SK-N-SH (cell line): ENCODE data around the gene BCLAF1. TPM values are rescaled to one million over a fixed set of nuclear protein-coding genes. Genes with fewer than 3 reads are reported as not detected.

Experiments used
- CTCF ChIA-PET: fragments of 300-600, 350-600 bp; formaldehyde crosslinking; extraction: SDS; loops from one replicate; lab custom pipeline; 2021; lab: Yijun Ruan, JAX
- POLR2A ChIA-PET: fragments of 350-600 bp; sonication (Branson Sonifier 250); formaldehyde crosslinking; extraction: SDS; loops from one replicate; lab custom pipeline; 2020; ENCODE audit warnings: antibody characterized with exemption, inconsistent platforms; lab: Yijun Ruan, JAX
- DNase-seq: peaks from one replicate; pipeline ENCODE4 v3.0.0; 2012
- H2AFZ ChIP-seq: fragments of 200-600 bp; sonication (generic); 2 replicates; pipeline ENCODE4 v1.8.1; 2016; ENCODE audit warnings: antibody characterized with exemption, mild to moderate bottlenecking, low read depth
- H3F3A ChIP-seq: fragments of 200-600 bp; sonication (generic); replicated peaks from 2 replicates; pipeline ENCODE3; 2016; ENCODE audit warnings: antibody characterized with exemption, mild to moderate bottlenecking; ENCODE audit not compliant: insufficient read depth
- H3K27ac ChIP-seq, 2 experiments: fragments of 200-500 bp in 1 of 2; fragments of 200-600 bp in 1 of 2; sonication (Bioruptor generic) in 1 of 2; sonication (generic), shearing (Covaris generic) in 1 of 2; 2 replicates each; pipeline versions ENCODE4 v1.5.1 to v1.6.1; 2014 to 2016; ENCODE audit warnings: low read depth in 2 of 2, inconsistent platforms in 1 of 2, low read length in 1 of 2, mild to moderate bottlenecking in 1 of 2, mixed read lengths in 1 of 2
- H3K27me3 ChIP-seq: fragments of 200-600 bp; sonication (generic), shearing (Covaris generic); 2 replicates; pipeline ENCODE4 v1.6.1; 2016; ENCODE audit warnings: mixed run types; ENCODE audit not compliant: insufficient read depth
- H3K36me3 ChIP-seq, 2 experiments: fragments of 200-500 bp in 1 of 2; fragments of 200-600 bp in 1 of 2; sonication (Bioruptor generic) in 1 of 2; sonication (generic) in 1 of 2; replicated peaks in 1 of 2; 2 replicates each; pipeline versions ENCODE3 to v1.5.1; 2014 to 2016; ENCODE audit warnings: low read length in 1 of 2, mild to moderate bottlenecking in 1 of 2; ENCODE audit not compliant: insufficient read depth in 2 of 2, control insufficient read depth in 1 of 2
- H3K4me1 ChIP-seq, 2 experiments: fragments of 200-500 bp in 1 of 2; fragments of 200-600 bp in 1 of 2; sonication (Bioruptor generic) in 1 of 2; sonication (generic), shearing (Covaris generic) in 1 of 2; 2 replicates each; pipeline versions ENCODE4 v1.5.1 to v1.6.1; 2014 to 2016; ENCODE audit warnings: low read depth in 1 of 2, low read length in 1 of 2, mixed run types in 1 of 2; ENCODE audit not compliant: insufficient read depth in 2 of 2, control insufficient read depth in 1 of 2
- H3K4me2 ChIP-seq: fragments of 200-600 bp; sonication (generic), shearing (Covaris generic); 2 replicates; pipeline ENCODE4 v1.6.1; 2017; ENCODE audit warnings: mixed run types
- H3K4me3 ChIP-seq, 2 experiments: fragments of 200-500 bp in 1 of 2; fragments of 200-600 bp in 1 of 2; sonication (Bioruptor generic) in 1 of 2; sonication (generic), shearing (Covaris generic) in 1 of 2; 2 replicates each; pipeline versions ENCODE4 v1.5.1 to v1.8.1; 2014 to 2016; ENCODE audit warnings: low read depth in 2 of 2, inconsistent platforms in 1 of 2, low read length in 1 of 2, mild to moderate bottlenecking in 1 of 2, mixed read lengths in 1 of 2, moderate library complexity in 1 of 2
- H3K79me2 ChIP-seq: fragments of 200-600 bp; sonication (generic); 2 replicates; pipeline ENCODE4 v1.8.1; 2017; ENCODE audit warnings: mild to moderate bottlenecking; ENCODE audit not compliant: insufficient read depth
- H3K9ac ChIP-seq: fragments of 200-600 bp; sonication (generic); 2 replicates; pipeline ENCODE4 v1.6.1; 2017; ENCODE audit warnings: mixed run types
- H3K9me2 ChIP-seq: fragments of 200-600 bp; sonication (generic); 2 replicates; pipeline ENCODE4 v1.6.1; 2017; ENCODE audit warnings: mixed run types
- H3K9me3 ChIP-seq: fragments of 200-600 bp; sonication (generic); 2 replicates; pipeline ENCODE4 v1.6.1; 2017; ENCODE audit warnings: mixed run types, mild to moderate bottlenecking, moderate library complexity
- H4K20me1 ChIP-seq: fragments of 200-600 bp; sonication (generic); 2 replicates; pipeline ENCODE4 v1.6.1; 2017; ENCODE audit warnings: mild to moderate bottlenecking, mixed run types; ENCODE audit not compliant: insufficient read depth
- ELF1 ChIP-seq: IDR thresholded peaks from 2 replicates; pipeline ENCODE4 v1.4.0; 2012
- EP300 ChIP-seq, 2 experiments: IDR thresholded peaks; 2 replicates each; pipeline versions ENCODE4 v1.4.0 to v1.6.1; 2012; ENCODE audit warnings: borderline replicate concordance in 1 of 2, low read depth in 1 of 2, low read length in 1 of 2
- FOXM1 ChIP-seq: IDR thresholded peaks from 2 replicates; pipeline ENCODE4 v1.4.0; 2012; ENCODE audit warnings: low read depth, mild to moderate bottlenecking
- GATA2 ChIP-seq: sonication (generic); formaldehyde crosslinking; IDR thresholded peaks from 2 replicates; pipeline ENCODE4 v1.5.0; 2020; ENCODE audit warnings: mild to moderate bottlenecking, missing genetic modification reagents
- MEF2A ChIP-seq: IDR thresholded peaks from 2 replicates; pipeline ENCODE4 v1.4.0; 2012; ENCODE audit warnings: low read depth, borderline replicate concordance
- NRF1 ChIP-seq: IDR thresholded peaks from 2 replicates; pipeline ENCODE4 v1.6.1; 2012; ENCODE audit warnings: low read depth, mild to moderate bottlenecking, low read length
- PBX3 ChIP-seq: IDR thresholded peaks from 2 replicates; pipeline ENCODE4; 2012
- RFX5 ChIP-seq: IDR thresholded peaks from 2 replicates; pipeline ENCODE4 v1.6.1; 2012; ENCODE audit warnings: mild to moderate bottlenecking, improper control_type of control experiment, low read length
- RXRA ChIP-seq: IDR thresholded peaks from 2 replicates; pipeline ENCODE4 v1.4.0; 2012; ENCODE audit warnings: low read depth, mild to moderate bottlenecking, borderline replicate concordance
- SMC3 ChIP-seq: IDR thresholded peaks from 2 replicates; pipeline ENCODE4 v1.6.1; 2012; ENCODE audit warnings: low read depth, low read length, improper control_type of control experiment
- TCF12 ChIP-seq: IDR thresholded peaks from 2 replicates; pipeline ENCODE4 v1.4.0; 2012
- TEAD4 ChIP-seq: IDR thresholded peaks from 2 replicates; pipeline ENCODE4 v1.4.0; 2012; ENCODE audit warnings: mild to moderate bottlenecking, borderline replicate concordance; ENCODE audit not compliant: insufficient read depth
- USF1 ChIP-seq: IDR thresholded peaks from 2 replicates; pipeline ENCODE4 v1.4.0; 2012; ENCODE audit warnings: low read depth, borderline replicate concordance
- YY1 ChIP-seq: IDR thresholded peaks from 2 replicates; pipeline ENCODE4 v1.4.0; 2012; ENCODE audit warnings: low read depth, mild to moderate bottlenecking
- WGBS: methylation state at CpG from one replicate; pipeline ENCODE4 v1.1.6; 2017; ENCODE audit warnings: low lambda C conversion rate; 5-methylcytosine and 5-hydroxymethylcytosine counted together
- polyA plus RNA-seq, 3 experiments: library from polyadenylated mRNA; depleted of rRNA; stranded (reverse); fragments of >200 nt; gene quantifications; 2 replicates each; pipeline ENCODE4 v1.2.3, GENCODE V29; 2012
- TF ChIP-seq, protein P1 (sequence below): fragments of 200-600 bp; sonication (generic); IDR thresholded peaks from 2 replicates; pipeline ENCODE4 v1.6.1; 2017; ENCODE audit warnings: antibody characterized with exemption, mild to moderate bottlenecking, moderate library complexity

The BCLAF1 gene
- polyA plus RNA-seq, 1 of the 3 experiments (the other 2 are of a cell fraction), result 21.9 TPM

DNA sequence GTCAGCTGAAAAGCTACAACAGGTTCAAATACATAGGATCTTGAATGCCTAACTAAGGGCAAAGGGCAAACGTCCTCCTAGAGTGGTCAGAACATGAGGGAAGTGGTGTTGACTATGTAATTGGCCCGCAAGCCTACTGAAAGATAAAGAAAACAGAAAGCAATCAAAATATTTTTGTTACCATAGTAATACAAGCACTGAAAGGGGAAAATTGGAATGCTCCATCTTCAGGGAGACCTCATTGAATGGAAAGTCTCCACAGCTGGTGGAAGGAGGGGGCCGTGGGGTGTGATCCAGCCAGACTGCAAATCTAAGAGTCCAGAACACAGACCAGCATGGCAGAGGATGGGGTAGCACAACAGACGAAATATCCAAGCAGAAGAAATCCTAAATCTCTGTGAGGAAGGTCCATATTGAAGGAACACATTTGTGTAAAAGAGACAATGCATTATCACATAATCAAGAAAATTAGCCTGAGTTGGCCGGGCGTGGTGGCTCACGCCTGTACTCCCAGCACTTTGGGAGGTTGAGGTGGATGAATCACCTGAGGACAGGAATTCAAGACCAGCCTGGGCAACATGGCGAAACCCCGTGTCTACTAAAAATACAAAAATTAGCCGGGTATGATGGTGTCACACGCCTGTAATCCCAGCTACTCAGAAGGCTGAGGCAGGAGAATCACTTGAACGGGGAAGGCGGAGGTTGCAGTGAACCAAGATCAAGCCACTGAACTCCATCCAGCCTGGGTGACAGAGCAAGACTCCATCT, 79.1 kb downstream of the BCLAF1 start:
- Histone ChIP-seq H3K9me3 (no peaks in the 10 kb centered on the region), H3K9me2 (no peaks in the 10 kb centered on the region), H3K4me1 (no peaks in the 10 kb centered on the region), H3K27me3 (no peaks in the 10 kb centered on the region), H3K27ac (no peak overlapping the region), H3K4me3 (no peak overlapping the region), H3K4me2 (no peak overlapping the region), H4K20me1 (no peaks in the 10 kb centered on the region), H3K79me2 (no peaks in the 10 kb centered on the region), H3F3A (no peaks in the 10 kb centered on the region), H3K36me3 (no peaks in the 10 kb centered on the region), H3K9ac (no peak overlapping the region), H2AFZ (no peak overlapping the region)
- ChIA-PET POLR2A (no interaction called here), CTCF (interaction anchor here (1.0 to 1.7 kb wide), 3 partner anchors 8 to 16 kb away, joined by 4 to 5 read pairs (median 5); no protein-coding TSS in a partner anchor)
- no peak for DNase-seq
- WGBS, result 86% methylated on average over 13 of the region's 13 CpGs
- TF ChIP-seq, protein P1, sequence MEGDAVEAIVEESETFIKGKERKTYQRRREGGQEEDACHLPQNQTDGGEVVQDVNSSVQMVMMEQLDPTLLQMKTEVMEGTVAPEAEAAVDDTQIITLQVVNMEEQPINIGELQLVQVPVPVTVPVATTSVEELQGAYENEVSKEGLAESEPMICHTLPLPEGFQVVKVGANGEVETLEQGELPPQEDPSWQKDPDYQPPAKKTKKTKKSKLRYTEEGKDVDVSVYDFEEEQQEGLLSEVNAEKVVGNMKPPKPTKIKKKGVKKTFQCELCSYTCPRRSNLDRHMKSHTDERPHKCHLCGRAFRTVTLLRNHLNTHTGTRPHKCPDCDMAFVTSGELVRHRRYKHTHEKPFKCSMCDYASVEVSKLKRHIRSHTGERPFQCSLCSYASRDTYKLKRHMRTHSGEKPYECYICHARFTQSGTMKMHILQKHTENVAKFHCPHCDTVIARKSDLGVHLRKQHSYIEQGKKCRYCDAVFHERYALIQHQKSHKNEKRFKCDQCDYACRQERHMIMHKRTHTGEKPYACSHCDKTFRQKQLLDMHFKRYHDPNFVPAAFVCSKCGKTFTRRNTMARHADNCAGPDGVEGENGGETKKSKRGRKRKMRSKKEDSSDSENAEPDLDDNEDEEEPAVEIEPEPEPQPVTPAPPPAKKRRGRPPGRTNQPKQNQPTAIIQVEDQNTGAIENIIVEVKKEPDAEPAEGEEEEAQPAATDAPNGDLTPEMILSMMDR, result no peak
- TF ChIP-seq MEF2A (no peak), PBX3 (no peak), RXRA (no peak)

GRCh38 chr6:136209496-136209895, 80.2 kb downstream of the BCLAF1 start:
- WGBS, result 97% methylated on average over 2 of the region's 2 CpGs
- H3K4me1 ChIP-seq, result no peaks in the 10 kb centered on the region
- no peak for DNase-seq
- H3K9me2 ChIP-seq, result no peaks in the 10 kb centered on the region
- no peak overlapping the region for H3K4me2 ChIP-seq
- no peaks in the 10 kb centered on the region for H4K20me1 ChIP-seq
- POLR2A ChIA-PET, result no interaction called here
- no peaks in the 10 kb centered on the region for H3K9me3 ChIP-seq
- no peaks in the 10 kb centered on the region for H3F3A ChIP-seq
- H2AFZ ChIP-seq, result no peak overlapping the region
- H3K9ac ChIP-seq, result no peak overlapping the region
- no peaks in the 10 kb centered on the region for H3K27me3 ChIP-seq
- no peaks in the 10 kb centered on the region for H3K36me3 ChIP-seq
- H3K27ac ChIP-seq, result no peak overlapping the region
- no peak for TF ChIP-seq PBX3
- TF ChIP-seq SMC3, result no peak
- no peak for TF ChIP-seq NRF1
- no peak for TF ChIP-seq YY1
- TF ChIP-seq FOXM1, result no peak
- no peak for TF ChIP-seq RFX5
- TF ChIP-seq GATA2 (CRISPR knock-in tag), result no peak
- no peak for TF ChIP-seq USF1
- TF ChIP-seq TEAD4, result no peak
- no peak for TF ChIP-seq TCF12
- no peak for TF ChIP-seq EP300 (IDR thresholded peaks at IDR 0.05; ENCODE audit: borderline replicate concordance in 1 of 2, low read depth in 1 of 2, low read length in 1 of 2)
- no peak for TF ChIP-seq ELF1
- CTCF ChIA-PET, result interaction anchor here (1.0 kb wide), 1 partner anchor 17 kb away, joined by 5 read pairs; no protein-coding TSS in a partner anchor
- no peaks in the 10 kb centered on the region for H3K79me2 ChIP-seq
- no peak overlapping the region for H3K4me3 ChIP-seq
